IMR-90 (cell line): ENCODE data around the gene SYT11. TPM values are rescaled to one million over a fixed set of nuclear protein-coding genes. Genes with fewer than 3 reads are reported as not detected.
"Not testable (repeated sequence)": the region's sequence is repeated elsewhere in the genome, so short reads cannot be mapped to it uniquely, and the experiment has no call there.

Experiments
- ATAC-seq: fragments of 200-7000 bp; cut with Tn5 transposase; 2 replicates; pipeline ENCODE4 v1.9.1; 2020; ENCODE audit warnings: low read depth, mild to moderate bottlenecking, moderate library complexity
- BruUV-seq: library from RNA; stranded (reverse); fragments of 400-500 nt; replicated peaks from 2 replicates; lab custom pipeline; 2021; lab: Mats Ljungman, UMichigan
- CTCF ChIA-PET: fragments of 300-600 bp; formaldehyde crosslinking; extraction: SDS; loops from one replicate; lab custom pipeline; 2021; ENCODE audit warnings: antibody characterized with exemption; lab: Yijun Ruan, JAX
- POLR2A ChIA-PET: fragments of 300-600 bp; sonication (Branson Sonifier 250); formaldehyde crosslinking; loops from one replicate; lab custom pipeline; 2022; ENCODE audit warnings: antibody characterized with exemption; ENCODE audit not compliant: unreplicated experiment; lab: Charles Lee
- DNase-seq: peaks from one replicate; pipeline ENCODE4 v3.0.0; 2013
- H2AFZ ChIP-seq: replicated peaks from 2 replicates; pipeline ENCODE3; 2013; ENCODE audit warnings: low read length, mild to moderate bottlenecking; ENCODE audit not compliant: poor library complexity
- H2AK5ac ChIP-seq: 2 replicates; pipeline ENCODE4 v1.6.1; 2013; ENCODE audit warnings: low read depth, low read length, inconsistent platforms
- H2AK9ac ChIP-seq: replicated peaks from 2 replicates; pipeline ENCODE3; 2013; ENCODE audit warnings: mild to moderate bottlenecking, low read depth, low read length, moderate library complexity; ENCODE audit not compliant: poor library complexity
- H2BK120ac ChIP-seq: 2 replicates; pipeline ENCODE4 v1.6.1; 2013; ENCODE audit warnings: low read depth, low read length, inconsistent platforms
- H2BK15ac ChIP-seq: 3 replicates; pipeline ENCODE4 v1.6.1; 2013; ENCODE audit warnings: low read depth, low read length, inconsistent platforms
- H2BK20ac ChIP-seq: 2 replicates; pipeline ENCODE4 v1.6.1; 2013; ENCODE audit warnings: low read depth, mild to moderate bottlenecking, inconsistent platforms, low read length, moderate library complexity
- H2BK5ac ChIP-seq: 2 replicates; pipeline ENCODE4 v1.6.1; 2013; ENCODE audit warnings: mild to moderate bottlenecking, low read depth, low read length, inconsistent platforms; ENCODE audit not compliant: poor library complexity, severe bottlenecking
- H3K14ac ChIP-seq: replicated peaks from 2 replicates; pipeline ENCODE4 v1.6.1; 2013; ENCODE audit warnings: low read depth, low read length, inconsistent platforms
- H3K18ac ChIP-seq: 2 replicates; pipeline ENCODE4 v1.6.1; 2013; ENCODE audit warnings: low read depth, low read length, control low read depth
- H3K23ac ChIP-seq: 2 replicates; pipeline ENCODE4 v1.6.1; 2013; ENCODE audit warnings: low read depth, low read length, inconsistent platforms
- H3K27ac ChIP-seq: 2 replicates; pipeline ENCODE4 v1.5.1; 2013; ENCODE audit warnings: mild to moderate bottlenecking, control low read depth, low read length; ENCODE audit not compliant: insufficient read depth
- H3K27me3 ChIP-seq: 2 replicates; pipeline ENCODE4 v1.6.1; 2013; ENCODE audit warnings: low read length; ENCODE audit not compliant: control insufficient read depth, insufficient read depth
- H3K36me3 ChIP-seq: 2 replicates; pipeline ENCODE4 v1.6.1; 2013; ENCODE audit warnings: low read length, mixed read lengths; ENCODE audit not compliant: control insufficient read depth, insufficient read depth
- H3K4ac ChIP-seq: 2 replicates; pipeline ENCODE4 v1.6.1; 2013; ENCODE audit warnings: low read depth, low read length, inconsistent platforms
- H3K4me1 ChIP-seq: 2 replicates; pipeline ENCODE4 v1.6.1; 2013; ENCODE audit warnings: low read length, mixed read lengths; ENCODE audit not compliant: control insufficient read depth, insufficient read depth
- H3K4me2 ChIP-seq: 2 replicates; pipeline ENCODE4 v1.6.1; 2013; ENCODE audit warnings: low read depth, mild to moderate bottlenecking, control low read depth, low read length, moderate library complexity
- H3K4me3 ChIP-seq: 2 replicates; pipeline ENCODE4 v1.5.1; 2013; ENCODE audit warnings: low read depth, mild to moderate bottlenecking, control low read depth, low read length, moderate library complexity; ENCODE audit not compliant: insufficient read depth
- H3K56ac ChIP-seq: 2 replicates; pipeline ENCODE4 v1.6.1; 2013; ENCODE audit warnings: low read length, inconsistent platforms; ENCODE audit not compliant: insufficient read depth; ENCODE audit errors: extremely low read depth
- H3K79me1 ChIP-seq, 2 experiments: 2 replicates each; pipeline ENCODE4 v1.6.1; 2013; ENCODE audit warnings: low read length in 2 of 2, inconsistent platforms in 1 of 2, low read depth in 1 of 2
- H3K9ac ChIP-seq: 2 replicates; pipeline ENCODE4 v1.6.1; 2013; ENCODE audit warnings: low read depth, low read length, control low read depth
- H3K9me1 ChIP-seq: 2 replicates; pipeline ENCODE4 v1.6.1; 2013; ENCODE audit warnings: low read length, inconsistent platforms; ENCODE audit not compliant: insufficient read depth
- H3K9me3 ChIP-seq: 2 replicates; pipeline ENCODE4 v1.6.1; 2013; ENCODE audit warnings: low read length; ENCODE audit not compliant: control insufficient read depth, insufficient read depth
- H4K20me1 ChIP-seq: 2 replicates; pipeline ENCODE4 v1.6.1; 2013; ENCODE audit warnings: low read length, inconsistent platforms; ENCODE audit not compliant: insufficient read depth
- H4K5ac ChIP-seq: 2 replicates; pipeline ENCODE4 v1.6.1; 2013; ENCODE audit warnings: mild to moderate bottlenecking, low read depth, low read length, control low read depth
- H4K8ac ChIP-seq, 2 experiments: 2 replicates each; pipeline ENCODE4 v1.6.1; 2013; ENCODE audit warnings: low read depth in 2 of 2, low read length in 2 of 2, control low read depth in 1 of 2, inconsistent platforms in 1 of 2
- H4K91ac ChIP-seq: 2 replicates; pipeline ENCODE4 v1.6.1; 2013; ENCODE audit warnings: low read depth, low read length, inconsistent platforms; ENCODE audit not compliant: insufficient read depth
- WGBS, 2 experiments: methylation state at CpG; one replicate each; pipeline versions ENCODE4 v1.1.5 to v1.1.7; 2013; ENCODE audit warnings: missing lambda C conversion rate in 2 of 2; ENCODE audit not compliant: insufficient read length in 1 of 2; ENCODE audit errors: extremely low coverage in 2 of 2; 5-methylcytosine and 5-hydroxymethylcytosine counted together
- dilution Hi-C: fragments of 300-500 bp; cut with HindIII; formaldehyde crosslinking; loops from one replicate; pipeline ENCODE4 v1.14.3; 2018; ENCODE audit warnings: low sequenced_read_pairs; ENCODE audit not compliant: unreplicated experiment
- in situ Hi-C: fragments of 300-500 bp; cut with MboI; formaldehyde crosslinking; loops from 3 replicates; pipeline ENCODE4 v1.14.3; 2019; ENCODE audit warnings: low sequenced_read_pairs, inconsistent platforms, mixed read lengths
- intact Hi-C: fragments of 100-400 bp; cut with micrococcal nuclease; formaldehyde crosslinking; loops from 2 replicates; pipeline ENCODE4 v1.10.0; 2022
- polyA plus RNA-seq, 3 experiments: library from polyadenylated mRNA; depleted of rRNA; stranded (reverse); fragments of >200 nt; gene quantifications; 2 replicates each; pipeline ENCODE4 v1.2.3, GENCODE V29; 2012; ENCODE audit warnings: low replicate concordance in 1 of 3
- total RNA-seq: library from RNA; depleted of rRNA; stranded (reverse); fragments of >200 nt; gene quantifications from 2 replicates; pipeline ENCODE4 v1.2.3, GENCODE V29; 2012

SYT11 gene
- total and polyA plus RNA-seq, 2 of the 4 experiments (the other 2 are of a cell fraction), result 22.9 to 43.7 TPM

DNA sequence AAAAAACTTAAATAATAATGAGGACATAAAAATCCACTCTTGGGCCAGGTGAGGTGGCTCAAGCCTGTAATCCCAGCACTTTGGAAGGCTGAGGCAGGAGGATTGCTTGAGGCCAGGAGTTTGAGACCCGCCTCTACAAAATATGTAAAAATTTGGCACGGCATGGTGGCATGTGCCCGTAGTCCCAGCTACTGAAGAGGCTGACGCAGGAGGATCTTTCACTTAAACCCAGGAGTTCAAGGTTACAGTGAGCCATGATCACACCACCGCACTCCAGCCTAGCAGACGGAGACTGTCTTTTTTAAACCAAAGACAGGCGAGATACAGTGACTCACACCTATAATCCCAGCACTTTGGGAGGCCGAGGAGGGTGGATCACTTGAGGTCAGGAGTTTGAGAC lies 37.1 kb downstream of the SYT11 start:
- BruUV-seq, in situ Hi-C loops, H3K4me2 ChIP-seq, H2BK15ac ChIP-seq, H3K4me3 ChIP-seq, H4K8ac ChIP-seq, H3K9ac ChIP-seq, H2BK20ac ChIP-seq, CTCF ChIA-PET, H3K56ac ChIP-seq, H2BK5ac ChIP-seq, H3K18ac ChIP-seq, H3K9me1 ChIP-seq, H2AFZ ChIP-seq, H3K14ac ChIP-seq, H4K20me1 ChIP-seq, intact Hi-C loops, H2AK5ac ChIP-seq, ATAC-seq, H4K91ac ChIP-seq, POLR2A ChIA-PET, H3K9me3 ChIP-seq, H3K27me3 ChIP-seq, H3K4ac ChIP-seq, dilution Hi-C loops, H2AK9ac ChIP-seq, H2BK120ac ChIP-seq, H3K23ac ChIP-seq, DNase-seq, H4K5ac ChIP-seq, H3K27ac ChIP-seq: not testable (repeated sequence)
- Histone ChIP-seq H3K79me1 (peaks cover 4 to 30% of the 10 kb centered on the region in 2 experiments), H3K36me3 (peaks cover 36% of the 10 kb centered on the region), H3K4me1 (peaks cover 14% of the 10 kb centered on the region)
- WGBS, 2 experiments, result 100% methylated on average over 1 of the region's 8 CpGs; no CpG with 5 or more reads in 1 of the 2 experiments
